Activated naive CD8-positive, alpha-beta T cell treated with anti-CD3 and anti-CD28 coated beads, Interleukin-2, amount 50 U/mL, for 16 hours (primary cell): ENCODE results near the gene GRIP1.

Experiments used
- DNase-seq: peaks from one replicate; pipeline ENCODE4 v3.0.0-alpha.2; 2020; ENCODE audit warnings: low read depth, low spot score

GRIP1 gene

DNA sequence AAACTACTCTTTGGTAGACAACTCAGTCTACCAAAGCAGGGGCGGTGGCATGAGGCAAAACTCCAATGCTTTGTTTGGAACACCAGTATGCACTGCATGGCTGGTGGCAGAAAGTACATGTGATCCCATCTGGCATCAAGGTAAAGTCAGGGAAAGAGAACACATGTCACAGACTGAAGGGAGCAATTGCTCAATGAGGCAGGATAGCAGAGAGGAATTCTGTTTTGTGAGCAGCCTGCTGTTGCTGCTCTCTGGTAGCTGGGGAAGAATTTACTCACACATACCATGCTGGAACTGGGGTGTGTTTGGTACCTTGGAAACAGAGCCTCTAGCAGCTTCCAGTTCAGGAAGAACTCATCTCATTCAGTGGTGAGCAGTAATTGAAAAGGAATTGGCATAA is 291.8 kb downstream of the GRIP1 start:
- DNase-seq: no peak

DNA sequence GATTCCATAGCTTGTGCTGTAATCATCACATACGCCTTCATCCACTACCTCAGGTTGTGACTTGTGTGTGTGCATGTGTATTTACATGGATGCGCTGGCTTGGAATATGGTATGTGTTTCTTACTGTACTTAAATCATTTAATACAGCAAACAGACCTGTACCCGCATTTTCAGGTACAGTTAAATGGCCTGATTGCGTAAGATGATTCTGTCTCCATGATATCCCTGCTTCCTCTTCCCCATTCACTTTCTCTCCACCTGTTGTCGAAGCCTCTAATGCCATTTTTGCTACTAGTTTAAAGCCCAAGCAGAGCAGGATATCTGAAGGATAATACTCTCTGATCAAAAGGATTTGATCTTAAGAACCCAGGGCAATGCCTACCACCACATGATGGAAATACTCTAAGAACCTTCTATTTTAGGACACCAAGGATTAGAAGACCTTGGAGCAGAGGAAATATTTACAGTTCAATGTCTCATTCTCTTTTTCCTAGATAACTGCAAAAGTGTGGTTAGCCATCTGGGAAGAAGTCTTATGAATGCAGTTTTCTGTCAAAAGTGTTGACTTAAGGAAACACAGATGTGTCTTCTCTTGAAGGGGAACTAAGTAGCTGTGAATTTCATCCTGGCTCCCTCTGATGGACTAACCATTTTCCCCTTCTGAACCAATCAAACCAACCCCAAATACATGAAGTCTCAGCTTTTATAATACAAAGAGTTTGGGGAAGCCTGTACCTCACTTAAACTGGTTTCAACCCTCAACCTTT is 297.9 kb downstream of the GRIP1 start:
- no peak for DNase-seq

DNA sequence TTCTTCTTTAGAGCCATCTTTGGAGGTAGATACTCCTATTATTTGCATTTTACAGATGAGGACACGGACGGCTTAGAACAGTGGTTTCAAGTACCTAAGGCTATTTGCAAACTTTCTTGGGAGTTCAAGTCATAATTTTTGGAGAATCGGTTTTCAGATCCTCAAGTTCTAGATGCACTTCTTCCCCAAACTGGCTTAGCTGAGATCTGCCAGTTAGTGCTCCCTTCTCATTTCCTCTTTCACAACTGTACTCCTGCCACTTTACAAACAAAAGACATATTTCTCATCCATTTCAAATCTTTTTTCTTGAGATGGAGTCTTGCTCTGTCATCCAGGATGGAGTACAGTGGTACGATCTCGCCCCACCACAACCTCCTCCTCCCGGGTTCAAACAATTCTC is 299.3 kb downstream of the GRIP1 start:
- no peak for DNase-seq

GRCh38 chr12:66375560-66375959 is 303.3 kb downstream of the GRIP1 start:
- no peak for DNase-seq

DNA sequence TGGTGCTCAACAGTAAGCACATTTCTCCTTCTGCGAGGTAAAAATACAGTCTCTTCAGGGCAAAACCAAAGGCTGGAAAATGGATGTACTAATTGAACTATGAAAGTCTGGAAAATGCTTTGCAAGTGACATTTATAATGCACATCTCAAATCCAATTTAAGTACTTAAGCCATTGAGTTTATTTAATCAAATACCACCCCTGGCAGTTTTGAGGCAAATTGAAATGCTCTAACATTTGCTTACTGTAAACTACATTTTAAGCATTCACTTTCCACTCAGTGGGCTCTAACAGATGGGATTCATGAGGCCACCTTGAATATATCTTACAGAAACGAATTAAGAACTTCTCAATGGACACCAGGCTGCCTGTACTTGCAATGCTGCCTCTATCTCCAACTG is 306.9 kb downstream of the GRIP1 start:
- no peak for DNase-seq

GRCh38 chr12:66367015-66367667 is 311.7 kb downstream of the GRIP1 start:
- DNase-seq: no peak

DNA sequence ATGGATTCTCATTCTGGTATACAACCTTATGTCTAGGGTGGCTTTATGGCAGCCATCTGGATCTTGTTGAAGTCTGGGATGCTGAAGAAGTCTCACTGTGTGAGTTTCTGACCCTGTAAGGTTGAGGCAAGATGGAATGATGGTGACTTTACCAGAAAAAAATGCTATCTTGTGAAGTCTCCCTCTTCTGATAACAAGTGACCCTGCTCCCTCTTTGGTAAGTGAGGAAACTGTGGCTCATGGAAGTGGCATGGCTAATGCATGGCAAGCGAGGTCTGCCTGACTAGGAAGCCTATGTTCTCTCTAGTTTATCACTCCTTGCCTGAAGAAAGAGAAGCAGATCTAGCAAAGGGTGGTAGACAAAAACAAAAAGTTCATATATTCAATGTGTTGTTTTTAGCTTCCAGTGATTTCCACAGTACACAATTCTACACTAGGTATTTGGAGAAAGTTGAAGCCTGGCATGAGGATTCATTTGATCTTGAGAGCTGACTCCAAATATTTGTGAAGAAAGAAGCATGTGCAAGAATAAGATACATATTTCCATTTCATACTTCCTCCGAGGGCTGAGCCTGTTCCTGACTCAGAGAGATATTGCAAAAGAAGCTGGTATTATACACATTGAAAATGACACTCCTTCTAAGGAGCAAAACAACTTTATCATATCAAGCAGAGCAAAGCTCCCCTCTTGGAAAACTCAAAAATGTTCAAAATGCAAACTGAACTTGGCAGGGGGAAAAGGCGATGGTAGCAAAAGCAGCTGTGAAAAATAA is 313.0 kb downstream of the GRIP1 start:
- DNase-seq: no peak

- no peak for DNase-seq
These were observed 317.2 kb downstream of the GRIP1 start for GRCh38 chr12:66361703-66362102.

DNA sequence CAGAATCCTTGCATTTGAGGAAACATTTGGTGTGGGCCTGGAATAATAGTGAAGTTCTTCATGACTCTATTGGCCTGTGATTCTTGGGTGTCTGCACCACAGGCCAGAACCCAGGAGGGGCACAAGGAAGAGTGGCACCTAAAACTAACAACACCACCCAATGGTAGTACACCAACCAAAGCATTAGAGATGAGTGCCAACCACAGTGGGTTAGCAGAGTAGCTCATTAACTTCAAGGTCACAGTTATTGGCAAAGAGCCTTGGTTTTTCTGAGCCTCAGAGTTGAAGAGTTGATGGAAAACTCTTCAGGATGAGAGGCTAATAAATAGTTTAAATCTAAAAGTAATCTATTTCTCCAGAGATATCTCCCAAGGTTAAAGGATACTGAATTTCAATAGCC is 319.6 kb downstream of the GRIP1 start:
- DNase-seq: no peak

GRCh38 chr12:66354291-66354690 is 324.6 kb downstream of the GRIP1 start:
- DNase-seq: no peak

- DNase-seq: no peak
These were observed 326.0 kb downstream of the GRIP1 start for GRCh38 chr12:66352899-66353298.

DNA sequence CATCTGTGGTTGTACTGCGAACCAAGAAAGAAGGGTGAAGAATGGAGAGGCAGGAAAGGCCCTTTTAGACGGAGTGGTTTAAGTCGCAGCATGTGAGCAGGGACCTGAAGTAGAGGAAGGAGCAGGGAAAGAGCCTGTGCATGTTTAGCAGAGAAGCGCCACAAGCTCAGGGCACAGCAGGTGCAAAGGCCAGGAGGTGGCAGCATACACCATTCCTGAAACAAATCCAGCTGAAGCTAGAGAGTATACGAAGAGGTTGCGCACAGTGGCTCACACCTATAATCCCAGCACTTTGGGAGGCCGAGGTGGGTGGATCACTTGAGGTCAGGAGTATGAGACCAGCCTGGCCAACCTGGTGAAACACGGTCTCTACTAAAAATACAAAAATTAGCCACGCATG is 326.7 kb downstream of the GRIP1 start:
- no peak for DNase-seq

DNA sequence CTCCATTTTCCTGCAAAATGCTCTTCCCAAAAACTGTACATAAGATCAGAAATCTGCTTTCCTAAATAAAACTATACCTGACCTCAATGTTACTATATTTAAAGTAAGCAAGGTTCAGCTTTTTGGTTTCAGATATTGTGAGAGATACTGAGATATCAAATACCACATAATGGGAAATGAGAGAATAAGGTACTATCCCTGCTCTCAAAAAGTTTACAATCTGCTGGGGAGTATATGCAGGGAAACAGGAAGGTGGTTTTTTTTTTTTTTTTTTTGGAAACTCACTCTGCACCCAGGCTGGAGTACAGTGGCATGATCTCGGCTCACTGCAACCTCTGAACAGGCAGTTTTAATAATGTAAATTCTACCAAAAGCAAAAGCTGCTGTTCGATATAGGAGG is 327.6 kb downstream of the GRIP1 start:
- no peak for DNase-seq

DNA sequence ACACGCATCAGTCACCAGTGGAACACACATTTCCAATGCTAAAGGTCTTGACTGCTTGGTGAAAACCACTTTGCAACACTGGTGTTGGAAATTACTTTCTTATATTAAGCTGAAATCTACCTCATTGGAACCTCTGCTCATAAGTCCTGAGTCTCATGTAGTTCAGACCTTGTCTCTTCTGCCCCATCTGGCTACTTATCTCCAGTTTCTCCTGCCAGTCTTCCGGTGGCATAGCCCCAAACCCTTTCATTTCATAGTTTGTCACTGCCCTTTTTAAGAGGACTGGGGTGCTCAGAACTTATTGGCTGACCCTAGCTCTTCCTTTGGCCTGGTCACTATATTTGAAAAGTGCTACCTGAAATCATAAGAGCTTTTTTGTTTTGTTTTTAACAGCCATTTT is 332.9 kb downstream of the GRIP1 start:
- DNase-seq: no peak

DNA sequence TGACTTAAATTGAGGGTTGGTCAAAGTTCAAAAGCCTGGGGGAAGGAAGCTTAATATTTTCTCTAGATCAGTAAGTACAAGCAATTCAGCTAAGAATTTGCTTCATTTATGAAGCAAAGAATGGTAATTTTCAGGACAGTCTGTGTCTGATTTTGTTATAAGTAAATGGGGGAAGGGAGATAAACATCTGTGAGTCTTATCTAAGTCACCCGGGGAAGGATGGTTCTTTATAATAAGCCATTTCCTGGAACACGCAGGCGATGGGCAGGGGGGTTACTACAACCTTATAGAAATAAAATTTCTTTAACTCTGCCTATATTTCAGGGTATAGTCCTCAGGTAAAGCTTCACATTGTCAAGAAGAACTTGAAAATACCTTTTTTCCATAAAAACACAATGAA is 333.7 kb downstream of the GRIP1 start:
- no peak for DNase-seq

- DNase-seq: no peak
These were observed 337.8 kb downstream of the GRIP1 start for GRCh38 chr12:66341126-66341525.

- DNase-seq: no peak
These were observed 338.7 kb downstream of the GRIP1 start for GRCh38 chr12:66340131-66340530.

- DNase-seq: no peak
These were observed 341.4 kb downstream of the GRIP1 start for GRCh38 chr12:66337381-66338010.

DNA sequence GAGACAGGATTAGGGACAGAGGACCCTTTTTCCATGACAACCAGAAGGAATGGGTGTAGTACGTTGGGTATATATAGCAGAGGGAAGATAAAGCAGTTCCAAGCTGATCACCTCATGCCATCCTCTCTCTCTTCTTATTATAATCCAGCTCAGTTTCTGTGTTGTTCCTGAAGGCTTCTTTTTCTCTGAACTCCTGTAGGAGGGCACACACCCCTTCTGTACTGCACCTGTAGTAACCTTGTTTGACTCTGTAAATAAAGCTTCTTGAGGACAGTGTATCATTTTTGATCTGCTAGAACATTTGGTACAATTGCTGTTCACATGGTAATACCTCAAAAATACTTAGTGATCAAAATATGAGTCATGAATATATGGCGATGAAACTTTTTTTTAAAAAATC is 343.1 kb downstream of the GRIP1 start:
- no peak for DNase-seq

GRCh38 chr12:66331814-66332213 is 347.1 kb downstream of the GRIP1 start:
- no peak for DNase-seq

GRCh38 chr12:66331016-66331415 is 347.9 kb downstream of the GRIP1 start:
- DNase-seq: no peak

- DNase-seq: no peak
These were observed 348.9 kb downstream of the GRIP1 start for GRCh38 chr12:66329941-66330340.
